Daoy (cell line): ENCODE data around the gene SEPTIN7. TPM values are rescaled to one million over a fixed set of nuclear protein-coding genes. Genes with fewer than 3 reads are reported as not detected.

ENCODE experiments used
- DNase-seq: peaks from one replicate; pipeline ENCODE4 v3.0.0-alpha.2; 2015; ENCODE audit warnings: low read depth
- total RNA-seq: library from RNA; depleted of rRNA; stranded (reverse); fragments of >200 nt; shearing (Covaris generic); gene quantifications from 2 replicates; pipeline ENCODE4 v1.2.3, GENCODE V29; 2014

SEPTIN7 gene
- total RNA-seq, 1 experiment from 2014 or later = 543 TPM

DNA sequence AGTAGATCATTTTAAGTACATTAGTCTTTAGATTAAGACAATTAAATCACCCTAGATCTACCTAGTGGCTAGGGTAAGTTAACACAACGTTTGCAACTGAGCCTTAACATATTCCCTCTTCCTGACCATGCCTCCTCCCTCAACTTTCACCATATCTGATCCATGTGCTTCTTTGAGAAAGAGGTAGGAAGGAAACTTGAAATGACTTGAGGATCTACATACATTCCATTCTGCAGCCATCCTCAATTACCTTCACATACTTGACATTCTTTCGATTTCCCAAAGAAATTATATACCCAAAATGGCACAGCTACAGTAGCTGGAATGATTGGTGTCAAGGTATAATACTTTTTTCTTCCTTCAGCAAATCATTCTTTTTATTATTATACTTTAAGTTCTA lies 12.9 kb upstream of the SEPTIN7 start:
- no peak for DNase-seq

DNA sequence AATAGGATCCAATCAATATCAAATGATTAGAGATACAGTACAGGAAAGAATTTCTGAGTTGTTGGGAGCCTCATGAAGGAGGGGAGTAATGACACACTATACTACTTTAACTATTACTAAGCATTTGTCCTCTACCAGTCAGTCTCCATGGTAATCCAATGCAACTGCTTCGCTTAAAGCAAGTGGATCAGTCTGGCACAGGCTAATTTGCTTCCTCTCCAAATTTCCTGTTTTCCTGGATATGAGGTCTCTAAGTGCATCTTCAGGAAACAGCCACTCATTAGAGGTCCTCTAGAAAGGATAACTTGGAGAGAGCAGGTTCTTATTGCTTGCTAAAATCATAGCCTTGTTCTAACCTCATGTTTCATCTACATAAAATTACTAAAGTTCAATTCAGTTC lies 8.4 kb upstream of the SEPTIN7 start:
- no peak for DNase-seq

DNA sequence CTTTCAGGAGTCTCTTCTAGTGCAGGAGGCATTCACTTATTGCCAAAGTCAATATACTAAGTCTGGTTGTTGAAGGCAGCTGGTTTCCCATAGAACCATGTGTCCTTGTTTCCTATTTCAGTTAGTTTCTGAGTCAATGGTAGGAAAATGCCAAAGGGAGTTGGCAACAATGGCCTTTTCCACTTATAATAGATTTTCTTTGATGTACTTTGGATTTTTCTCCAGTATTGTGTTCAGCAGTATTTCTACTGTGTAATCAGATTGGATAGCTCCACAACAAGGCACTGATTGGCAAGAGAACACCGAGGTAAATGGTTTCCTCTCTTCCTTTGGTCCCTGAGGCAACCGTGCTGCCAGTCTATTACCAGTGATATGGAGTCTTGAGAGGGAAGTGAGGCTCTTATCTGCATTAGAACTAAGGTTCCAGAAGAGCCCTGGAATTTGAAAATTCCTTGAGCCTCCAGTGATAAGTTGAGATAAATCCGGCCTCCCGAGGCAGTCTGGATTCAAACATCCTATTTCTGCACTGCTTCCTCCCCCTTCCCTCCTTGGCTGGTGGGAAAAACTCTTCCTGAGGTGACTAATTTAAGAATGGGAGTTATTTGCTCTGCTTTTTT lies 7.9 kb upstream of the SEPTIN7 start:
- no peak for DNase-seq

DNA sequence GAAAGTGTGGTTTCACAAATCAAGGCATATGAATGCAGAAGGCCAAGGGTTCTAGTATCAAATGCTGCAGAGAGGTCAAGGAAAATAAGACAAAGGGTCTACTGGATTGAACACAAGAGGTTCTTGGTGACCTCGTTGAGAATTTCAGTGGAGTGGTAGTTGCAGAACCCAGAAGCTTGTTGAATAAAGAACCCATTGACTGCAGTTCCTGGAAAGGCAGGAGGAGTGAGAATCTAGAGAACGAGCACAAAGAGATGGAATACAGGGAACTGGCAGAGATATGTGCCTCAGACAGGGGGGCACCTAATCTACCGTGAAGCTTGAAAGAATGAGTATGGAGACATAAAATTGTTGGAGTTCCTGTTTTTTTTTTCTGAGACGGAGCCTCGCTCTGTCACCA lies 3.5 kb upstream of the SEPTIN7 start:
- DNase-seq = no peak

DNA sequence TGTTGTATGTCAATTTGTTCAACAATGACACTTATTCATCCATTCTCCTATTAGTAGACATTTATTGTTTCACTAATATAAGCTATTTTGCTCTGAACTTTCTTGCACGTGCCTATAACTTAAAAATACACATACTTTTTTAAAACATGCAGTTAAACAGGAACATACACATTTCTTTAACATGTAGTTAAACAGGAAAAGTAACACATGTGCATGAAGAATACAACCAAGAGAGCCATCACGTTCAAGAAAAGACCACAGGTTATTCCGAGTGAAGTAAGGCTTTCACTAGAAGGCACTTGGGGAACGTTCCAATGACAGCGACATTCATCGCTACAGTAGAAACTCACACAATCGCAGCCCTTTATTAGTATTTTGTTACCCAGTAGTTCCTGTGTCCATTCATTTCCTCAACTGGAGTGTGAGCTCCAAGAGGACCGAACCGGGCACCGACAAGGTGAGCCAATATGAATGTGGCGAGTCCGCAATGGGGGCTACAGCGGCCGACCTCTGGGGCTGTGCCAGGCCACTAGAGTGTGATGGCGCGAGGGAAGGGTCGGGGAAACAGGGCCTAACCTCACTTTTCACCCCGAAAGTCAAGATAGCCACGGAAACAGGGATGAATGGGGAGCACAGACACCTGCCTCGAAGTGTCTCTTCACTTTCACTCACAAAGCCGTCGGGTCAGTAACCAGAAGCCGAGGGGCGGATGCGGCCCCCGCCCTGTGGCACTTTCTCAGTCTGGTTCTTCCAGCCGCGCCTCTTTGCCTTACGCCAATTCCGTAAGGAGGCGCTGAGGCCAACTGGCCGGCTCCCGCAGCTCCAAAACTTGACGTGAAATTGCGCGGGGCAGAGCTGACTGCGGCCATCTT lies 775 bp upstream of the SEPTIN7 start:
- DNase-seq = peak; percentile 96

DNA sequence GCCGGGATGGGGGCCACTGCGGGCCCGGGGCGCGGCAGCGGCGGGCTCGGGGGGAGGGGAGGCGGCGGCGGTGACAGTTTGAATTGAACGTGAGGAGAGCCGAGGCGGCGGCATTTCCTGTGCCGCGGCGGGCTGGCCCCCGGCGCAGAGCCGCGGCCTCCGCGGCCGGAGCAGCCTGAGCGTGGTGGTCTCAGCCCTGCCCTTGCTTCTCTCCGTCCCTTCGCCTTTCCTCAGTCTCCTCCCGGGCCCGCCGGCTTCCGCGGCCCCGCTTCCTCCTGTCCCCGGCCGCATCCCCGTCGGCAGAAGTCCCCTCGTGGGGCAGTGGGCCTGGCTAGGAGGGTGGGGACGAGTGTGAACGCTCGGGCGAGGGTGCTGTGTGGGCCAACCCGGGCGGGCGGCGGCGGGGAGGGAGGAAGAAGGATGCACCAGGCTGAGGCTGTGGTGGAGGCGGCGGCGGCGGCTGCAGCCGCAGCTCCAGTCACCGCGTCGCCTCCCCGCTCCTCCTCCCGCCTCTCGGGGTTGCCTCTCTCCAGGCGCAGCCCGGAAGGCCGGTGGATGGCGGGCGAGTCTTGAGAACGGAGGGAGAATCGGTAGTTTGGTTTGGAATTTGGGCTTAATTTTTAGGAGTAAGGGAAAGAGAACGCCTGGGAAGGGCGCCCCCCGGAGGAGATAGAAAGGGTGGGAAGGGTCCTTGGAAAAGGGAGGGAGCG lies 690 bp downstream of the SEPTIN7 start:
- peak; percentile 85 for DNase-seq

DNA sequence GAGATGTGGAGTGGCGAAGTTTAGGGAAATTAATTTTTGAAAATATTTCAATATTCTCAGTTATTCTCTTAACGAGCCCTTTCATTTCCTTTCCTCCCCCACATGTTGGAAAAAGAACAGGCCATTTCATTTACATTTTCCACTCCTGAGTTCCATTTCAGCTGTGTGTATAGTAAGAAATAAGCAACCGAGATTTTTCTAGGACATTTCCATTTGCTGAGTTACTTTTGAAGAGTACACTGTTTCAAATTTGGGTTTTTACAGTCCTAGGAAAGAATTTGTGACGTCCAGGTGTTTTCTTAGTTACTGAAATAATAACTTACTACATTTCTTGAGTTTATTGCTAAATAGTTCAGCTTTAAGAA lies 1.2 kb downstream of the SEPTIN7 start:
- no peak for DNase-seq

DNA sequence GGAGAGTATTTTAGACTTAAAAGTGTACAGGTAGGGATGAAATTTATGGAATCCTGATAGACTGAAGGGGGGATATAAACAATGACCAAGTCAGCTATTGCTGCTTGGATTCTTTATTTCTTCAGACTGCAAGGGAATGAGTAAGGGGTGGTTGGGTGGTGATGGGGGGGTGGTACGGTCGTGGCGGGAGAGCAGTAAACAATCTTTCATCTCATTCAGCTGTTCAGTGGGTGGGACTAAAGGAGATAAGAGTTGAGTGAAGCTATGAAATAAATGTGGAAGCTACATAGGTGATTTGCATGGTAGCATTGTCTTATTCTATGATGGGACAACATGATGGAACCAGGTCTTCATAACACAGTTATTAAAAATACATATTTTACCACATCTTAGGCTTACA lies 1.8 kb downstream of the SEPTIN7 start:
- DNase-seq = peak; percentile 30

DNA sequence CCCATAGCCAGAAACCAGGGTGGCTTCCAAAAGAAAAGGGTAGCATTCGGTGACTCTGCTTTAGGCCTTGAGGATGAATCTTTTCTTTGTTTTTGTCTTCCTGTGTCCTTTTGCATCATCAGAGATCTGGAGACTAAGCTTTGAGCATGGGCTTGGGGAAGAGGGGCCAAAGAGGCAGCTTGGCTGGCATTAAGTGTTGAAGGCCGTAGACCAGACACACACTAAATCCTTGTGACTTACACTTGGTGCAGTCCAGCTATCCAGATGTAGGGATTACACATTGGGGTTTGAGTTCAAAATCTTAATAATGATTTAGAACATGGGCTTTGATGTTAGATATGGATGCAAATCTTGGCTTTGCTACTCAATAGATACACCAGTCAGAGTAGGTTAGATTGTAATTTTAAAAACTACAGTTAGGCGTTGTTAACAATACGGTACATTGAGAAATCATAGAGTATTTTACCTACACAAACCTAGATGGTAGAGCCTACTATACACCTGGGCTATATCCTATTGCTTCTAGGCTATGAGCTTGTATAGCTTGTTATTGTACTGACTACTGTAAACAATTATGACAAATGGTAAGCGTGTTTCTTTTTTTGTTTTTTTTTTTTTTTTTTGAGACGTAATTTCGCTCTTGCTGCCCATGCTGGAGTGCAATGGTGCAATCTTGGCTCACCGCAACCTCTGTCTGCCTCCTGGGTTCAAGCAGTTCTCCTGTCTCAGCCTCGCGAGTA lies 3.5 kb downstream of the SEPTIN7 start:
- DNase-seq = no peak

DNA sequence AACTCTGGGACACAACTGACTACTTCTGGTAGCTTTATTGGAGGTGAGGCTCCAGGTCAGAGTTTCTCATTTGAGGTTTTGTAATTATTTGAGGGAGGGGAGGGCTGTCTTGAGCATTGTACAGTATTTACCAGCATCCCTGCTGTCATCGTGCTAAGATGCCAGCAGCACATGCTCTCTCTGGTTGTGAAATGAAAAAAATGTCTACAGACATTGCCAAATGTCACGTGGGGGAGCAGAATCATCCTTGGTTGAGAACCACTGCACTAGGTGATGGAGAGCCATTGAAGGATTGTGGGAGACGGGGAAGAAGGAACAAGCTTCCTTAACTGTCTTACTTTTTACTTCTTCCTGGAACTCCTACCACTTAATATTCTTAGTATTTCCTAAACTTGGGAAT lies 5.0 kb downstream of the SEPTIN7 start:
- no peak for DNase-seq

DNA sequence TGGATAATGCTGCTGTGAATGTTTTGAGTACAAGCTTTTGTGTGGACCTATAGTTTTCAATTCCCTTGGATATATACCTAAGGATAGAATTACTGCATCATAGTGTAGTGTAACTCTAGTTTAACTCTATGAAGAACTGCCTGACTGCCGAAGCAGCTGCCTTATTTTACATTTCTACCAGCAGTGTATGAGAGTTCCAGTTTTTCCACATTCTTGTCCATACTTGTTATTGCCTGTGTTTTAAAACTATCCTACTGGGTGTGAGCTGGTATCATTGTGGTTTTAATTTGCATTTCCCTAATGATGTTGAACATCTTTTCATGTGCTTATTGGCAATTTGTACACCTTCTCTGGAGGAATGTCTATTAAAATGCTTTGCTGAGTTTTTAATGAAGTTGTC lies 15.7 kb downstream of the SEPTIN7 start:
- no peak for DNase-seq

DNA sequence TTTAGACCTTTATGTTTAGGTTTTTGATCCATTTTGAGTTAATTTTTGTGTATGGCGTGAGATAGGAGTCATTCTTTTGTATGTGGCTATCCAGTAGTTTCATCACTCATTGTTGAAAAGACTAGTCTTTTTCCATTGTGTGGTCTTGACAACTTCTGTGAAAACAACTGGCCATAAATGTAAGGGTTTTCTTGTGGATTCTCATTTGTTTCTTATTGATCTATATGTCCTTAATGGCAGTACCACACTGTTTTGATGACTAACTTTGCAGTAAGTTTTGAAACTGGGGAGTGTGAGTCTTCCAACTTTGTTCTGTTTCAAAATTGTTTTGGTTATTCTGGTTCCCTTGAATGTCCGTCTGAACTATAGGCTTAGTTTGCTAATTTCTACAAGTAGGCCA lies 16.3 kb downstream of the SEPTIN7 start:
- DNase-seq = no peak

DNA sequence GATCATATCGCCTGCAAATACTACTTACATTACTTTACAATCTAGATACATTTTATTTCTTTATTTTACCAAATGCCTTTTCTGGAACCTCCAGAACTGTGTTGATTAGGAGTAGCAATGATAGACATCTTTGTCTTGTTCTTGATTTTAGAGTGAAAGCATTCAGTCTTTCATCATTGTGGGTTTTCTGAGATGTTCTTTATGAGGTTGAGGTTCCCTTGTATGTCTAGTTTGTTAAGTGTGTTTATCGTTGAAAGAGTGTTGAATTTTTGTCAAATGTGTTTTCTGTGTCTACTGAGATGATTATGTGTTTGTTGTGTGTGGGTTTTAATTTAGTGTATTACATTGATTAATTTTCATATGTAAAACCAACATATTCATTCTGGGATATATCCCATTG lies 17.1 kb downstream of the SEPTIN7 start:
- no peak for DNase-seq

DNA sequence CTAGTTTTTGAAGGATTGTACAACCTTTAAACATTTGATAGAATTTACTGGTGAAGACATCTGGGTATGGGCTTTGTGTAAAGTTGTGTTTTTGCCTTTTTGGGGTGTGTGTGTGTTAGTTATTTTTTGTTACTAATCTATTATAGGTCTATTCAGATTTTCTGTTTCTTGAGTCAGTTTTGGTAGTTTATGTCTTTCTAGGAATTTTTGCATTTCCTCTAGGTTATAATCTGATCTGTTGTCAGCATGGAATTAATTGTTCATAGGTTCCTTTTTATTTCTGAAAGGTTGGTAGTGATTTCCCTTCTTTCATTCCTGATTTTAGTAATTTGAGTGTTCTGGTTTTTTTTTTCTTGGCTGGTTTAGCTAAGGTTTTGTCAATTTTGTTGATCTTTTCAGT lies 17.7 kb downstream of the SEPTIN7 start:
- DNase-seq = no peak

DNA sequence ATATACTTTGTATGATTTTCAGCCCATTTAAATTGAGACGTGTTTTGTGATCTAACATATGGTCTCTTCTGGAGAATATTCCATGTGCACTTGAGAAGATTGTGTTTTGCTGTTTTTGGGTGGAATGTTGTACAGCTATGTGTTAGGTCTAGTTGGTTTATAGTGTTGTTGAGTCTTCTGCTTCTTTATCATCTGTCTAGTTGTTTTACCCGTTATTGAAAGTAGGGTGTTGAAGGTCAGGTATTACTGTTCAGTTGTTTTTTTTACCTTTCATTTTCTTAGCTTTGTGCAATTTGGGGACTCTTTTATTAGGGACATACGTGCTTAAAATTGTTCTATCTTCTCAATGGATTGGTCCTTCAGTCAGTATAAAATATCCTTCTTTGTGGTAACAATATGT lies 18.5 kb downstream of the SEPTIN7 start:
- DNase-seq = no peak

DNA sequence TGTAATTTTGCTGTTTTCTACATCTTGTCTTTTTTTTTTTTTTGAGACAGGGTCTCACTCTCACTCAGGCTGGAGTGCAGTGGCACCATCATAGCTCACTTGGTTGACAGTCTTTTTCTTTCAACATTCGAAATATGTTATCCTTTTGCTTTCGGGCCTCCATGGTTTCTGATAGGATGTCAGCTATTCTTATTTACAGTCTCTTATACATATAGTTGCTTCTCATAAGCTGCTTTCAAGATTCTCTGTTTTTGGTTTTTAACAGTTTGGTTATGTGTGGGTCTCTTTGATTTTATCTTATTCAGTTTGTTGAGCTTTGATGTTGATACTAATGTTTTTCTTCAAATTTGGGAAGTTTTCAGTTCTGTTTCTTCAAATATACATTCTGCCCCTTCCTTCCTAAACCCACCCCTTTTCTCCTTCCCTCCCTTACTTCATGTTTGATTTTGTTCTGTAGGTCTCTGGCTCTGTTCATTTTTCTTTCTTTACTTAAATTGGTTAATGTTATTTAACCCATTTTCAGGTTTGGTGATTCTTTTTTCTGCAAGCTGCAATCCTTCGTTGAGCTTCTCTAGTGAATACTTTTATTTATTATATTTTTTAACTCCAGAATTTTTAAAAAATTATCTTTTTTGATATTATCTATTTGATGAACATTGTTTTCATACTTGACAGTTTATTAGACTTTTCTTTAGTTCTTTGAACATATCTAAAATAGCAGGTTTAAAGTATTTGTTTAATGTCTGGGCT lies 19.3 kb downstream of the SEPTIN7 start:
- DNase-seq = no peak

DNA sequence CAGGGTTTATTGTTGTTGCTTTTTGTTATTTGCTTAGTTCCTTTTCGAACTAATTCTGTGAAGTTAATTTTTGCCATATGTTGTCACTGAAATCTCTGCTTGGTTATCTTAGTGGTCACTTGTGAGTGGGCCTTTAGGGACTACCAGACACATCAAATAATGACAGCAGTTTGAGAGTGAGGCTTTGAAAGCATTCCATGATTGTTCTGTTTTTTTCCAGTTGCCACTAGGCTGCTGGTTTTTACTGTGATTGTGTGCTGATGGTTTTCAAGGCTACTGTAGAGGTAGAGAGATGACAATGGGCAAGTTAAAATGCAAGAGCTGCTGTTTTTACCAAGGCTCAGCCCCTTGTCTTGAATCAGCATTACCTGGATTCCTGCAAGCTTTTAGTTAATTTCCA lies 20.0 kb downstream of the SEPTIN7 start:
- DNase-seq = no peak

DNA sequence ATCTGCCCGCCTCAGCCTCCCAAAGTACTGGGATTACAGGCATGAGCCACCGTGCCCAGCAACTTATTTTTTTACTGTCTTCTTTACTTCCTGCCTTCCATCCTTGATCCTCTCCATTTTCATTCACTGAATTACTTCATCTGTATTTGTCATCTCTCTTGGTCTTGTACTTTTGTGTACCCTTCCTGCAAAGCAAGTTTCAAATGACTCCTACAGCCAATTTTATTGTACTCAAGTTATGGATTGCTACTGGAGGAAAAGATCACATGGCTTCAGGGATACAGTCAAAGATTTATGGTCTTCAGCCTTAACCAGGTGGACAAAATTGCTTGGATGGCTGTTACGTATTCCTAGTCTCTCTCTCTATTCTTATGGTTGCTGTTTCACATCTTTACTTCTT lies 22.6 kb downstream of the SEPTIN7 start:
- no peak for DNase-seq

DNA sequence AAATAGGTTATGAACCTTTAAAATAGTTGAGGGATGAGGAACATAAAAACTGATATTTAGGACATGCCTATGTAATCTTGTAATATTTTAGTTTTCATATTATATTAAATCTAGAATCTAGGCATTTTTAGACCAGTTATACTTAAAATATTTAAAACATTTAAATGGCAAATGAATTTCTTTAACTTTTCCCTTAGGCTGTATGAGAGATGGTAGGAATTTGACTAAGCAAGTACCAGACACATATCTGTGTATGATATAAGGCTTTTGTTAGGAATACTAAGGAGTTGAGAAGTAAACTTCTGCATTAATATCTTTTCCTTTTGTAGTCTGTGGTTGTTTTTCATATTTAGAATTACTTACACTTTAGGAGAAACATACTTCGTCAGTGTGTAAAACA lies 25.1 kb downstream of the SEPTIN7 start:
- DNase-seq = no peak

DNA sequence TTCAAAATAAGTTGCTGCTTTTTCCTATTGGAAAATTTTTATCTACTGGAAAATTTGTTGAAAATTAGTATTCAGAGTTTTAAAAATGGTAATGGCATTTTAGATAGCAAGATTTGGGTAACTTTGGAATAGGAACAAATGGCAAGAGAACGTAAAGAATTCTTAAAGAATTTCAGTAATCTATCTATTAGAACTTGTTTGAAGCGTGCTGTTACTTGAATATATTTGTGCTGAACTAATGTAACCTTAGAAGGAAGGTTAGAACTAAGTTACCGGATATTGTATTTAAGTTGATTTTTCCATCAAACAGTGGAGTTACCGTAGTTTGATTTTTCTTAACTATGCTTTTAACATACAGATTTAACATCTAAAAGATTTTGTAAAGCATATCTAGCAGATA lies 25.9 kb downstream of the SEPTIN7 start:
- no peak for DNase-seq

DNA sequence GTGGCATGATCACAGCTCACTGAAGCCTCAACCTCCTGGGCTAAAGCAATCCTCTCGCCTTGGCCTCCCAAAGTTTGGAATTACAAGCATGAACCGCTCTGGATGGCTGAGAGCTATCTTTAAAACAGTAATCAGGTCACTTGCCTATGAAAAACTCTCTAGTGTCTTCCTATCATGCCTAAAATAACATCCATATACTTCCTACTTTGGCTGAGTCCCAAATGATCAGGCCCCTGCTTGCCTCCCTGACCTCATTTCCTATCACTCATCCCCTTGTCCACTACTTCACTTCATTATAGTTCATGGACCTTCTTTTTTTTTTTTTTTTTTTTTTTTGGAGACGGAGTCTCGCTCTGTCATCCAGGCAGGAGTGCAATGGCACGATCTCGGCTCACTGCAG lies 28.0 kb downstream of the SEPTIN7 start:
- no peak for DNase-seq

DNA sequence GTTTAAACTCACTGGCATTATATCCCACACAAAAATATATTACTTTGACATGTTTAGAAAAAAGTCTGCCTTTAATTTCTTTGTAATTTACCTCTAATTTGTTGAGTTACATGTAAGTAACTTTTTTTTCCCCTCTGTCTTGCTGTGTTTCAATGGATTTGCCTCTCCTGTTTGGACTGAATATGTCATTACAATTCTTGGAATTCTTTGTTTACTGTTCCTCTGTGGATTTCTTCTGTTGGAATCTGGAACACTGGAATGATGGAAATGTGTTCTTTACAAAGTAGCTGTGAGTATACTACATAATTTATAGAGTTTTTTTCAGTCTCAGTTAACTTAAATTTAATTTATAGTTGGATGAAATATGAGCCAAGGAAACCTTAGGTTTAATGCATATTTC lies 30.4 kb downstream of the SEPTIN7 start:
- no peak for DNase-seq
